ENCODE results near the gene CCDC172. TPM values are rescaled to one million over a fixed set of nuclear protein-coding genes. Genes with fewer than 3 reads are reported as not detected.
"Not testable (repeated sequence)": the region's sequence is repeated elsewhere in the genome, so short reads cannot be mapped to it uniquely, and the experiment has no call there.

CCDC172 gene
- total RNA-seq, 2 donors from 2014 or later, result not detected

DNA sequence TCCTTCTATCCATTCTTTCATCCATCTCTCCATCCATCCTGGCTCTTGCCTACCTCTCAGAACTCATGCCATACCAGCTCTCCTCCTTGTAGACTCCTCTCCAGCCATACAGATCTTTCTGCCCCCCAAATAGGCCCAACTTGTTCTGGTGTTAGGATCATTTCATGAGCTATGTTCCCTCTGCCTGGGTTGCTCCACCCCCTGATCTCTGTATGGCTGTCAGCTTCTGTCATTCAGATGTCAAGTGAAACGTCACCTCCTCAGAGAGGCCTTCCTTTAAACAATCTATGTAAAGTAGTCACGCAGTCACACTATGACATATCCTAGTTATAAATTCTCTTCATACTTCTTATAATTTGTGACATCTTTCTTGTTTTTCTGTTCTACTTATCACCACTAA is 61.1 kb downstream of the CCDC172 start:
- Mint-ChIP-seq H3K36me3 (ENCODE audit: low read depth) (no peaks in the 10 kb centered on the region), H3K4me1 (no peaks in the 10 kb centered on the region), H3K27ac (no peak overlapping the region), H3K27me3 (peaks cover 4% of the 10 kb centered on the region), H3K9me3 (no peaks in the 10 kb centered on the region), H3K4me3 (no peak overlapping the region)
- ATAC-seq (replicated peaks), result no peak

DNA sequence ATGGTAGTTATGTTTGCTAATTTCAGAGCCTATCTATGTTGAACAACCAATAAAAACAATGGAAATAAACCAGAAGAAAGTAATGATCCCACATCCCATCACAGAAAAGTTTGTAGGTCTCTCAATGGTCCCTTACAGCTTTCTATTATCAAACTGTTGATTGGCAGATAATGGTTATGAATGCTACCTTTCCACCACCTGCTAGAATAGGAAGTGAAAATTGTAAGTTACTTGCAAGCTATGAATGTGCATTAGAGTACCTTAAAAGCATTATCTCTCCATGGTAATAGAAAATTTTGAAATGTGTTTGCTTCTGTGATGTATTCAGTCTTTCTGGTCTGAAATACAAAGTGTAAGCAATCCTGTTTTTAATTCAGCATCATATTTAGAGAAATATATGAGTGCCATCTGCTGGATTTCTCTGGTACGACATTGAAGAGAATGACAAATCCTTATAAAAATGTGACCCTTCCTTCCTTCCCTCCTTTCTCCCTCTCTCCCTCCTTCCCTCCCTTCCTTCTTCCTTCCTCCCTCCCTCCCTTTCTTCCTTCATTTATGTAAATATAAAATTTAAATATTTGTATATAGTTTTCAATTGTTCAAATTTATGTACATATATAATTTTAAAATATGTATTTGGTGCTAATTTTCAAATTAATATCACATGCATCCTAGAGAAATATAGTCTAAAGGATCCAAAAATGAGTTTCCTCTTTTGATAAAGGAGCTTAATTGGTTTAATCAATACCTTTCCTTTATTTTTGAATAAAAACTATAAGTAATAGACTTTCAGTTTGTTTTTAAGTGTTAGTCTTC is 62.0 kb downstream of the CCDC172 start:
- Mint-ChIP-seq H3K9me3 (no peaks in the 10 kb centered on the region), H3K36me3 (ENCODE audit: low read depth) (no peaks in the 10 kb centered on the region), H3K4me1 (no peaks in the 10 kb centered on the region), H3K4me3 (no peak overlapping the region), H3K27me3 (peaks cover 6% of the 10 kb centered on the region), H3K27ac (no peak overlapping the region)
- ATAC-seq (replicated peaks), result no peak

DNA sequence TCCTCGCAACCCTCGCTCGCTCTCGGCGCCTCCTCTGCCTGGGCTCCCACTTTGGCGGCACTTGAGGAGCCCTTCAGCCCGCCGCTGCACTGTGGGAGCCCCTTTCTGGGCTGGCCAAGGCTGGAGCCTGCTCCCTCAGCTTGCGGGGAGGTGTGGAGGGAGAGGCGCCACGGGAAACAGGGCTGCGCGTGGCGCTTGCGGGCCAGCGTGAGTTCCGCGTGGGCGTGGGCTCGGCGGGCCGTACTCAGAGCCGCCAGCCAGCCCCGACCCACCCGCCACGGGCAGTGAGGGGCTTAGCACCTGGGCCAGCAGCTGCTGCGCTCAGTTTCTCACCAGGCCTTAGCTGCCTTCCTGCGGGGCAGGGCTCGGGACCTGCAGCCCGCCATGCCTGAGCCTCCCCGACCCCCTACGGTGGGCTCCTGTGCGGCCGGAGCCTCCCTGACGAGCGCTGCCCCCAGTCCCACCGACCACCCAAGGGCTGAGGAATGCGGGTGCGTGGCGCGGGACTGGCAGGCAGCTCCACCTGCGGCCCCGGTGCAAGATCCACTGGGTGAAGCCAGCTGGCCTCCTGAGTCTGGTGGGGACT is 69.1 kb downstream of the CCDC172 start:
- H3K4me1 Mint-ChIP-seq; H3K36me3 Mint-ChIP-seq (ENCODE audit: low read depth): not testable (repeated sequence)

DNA sequence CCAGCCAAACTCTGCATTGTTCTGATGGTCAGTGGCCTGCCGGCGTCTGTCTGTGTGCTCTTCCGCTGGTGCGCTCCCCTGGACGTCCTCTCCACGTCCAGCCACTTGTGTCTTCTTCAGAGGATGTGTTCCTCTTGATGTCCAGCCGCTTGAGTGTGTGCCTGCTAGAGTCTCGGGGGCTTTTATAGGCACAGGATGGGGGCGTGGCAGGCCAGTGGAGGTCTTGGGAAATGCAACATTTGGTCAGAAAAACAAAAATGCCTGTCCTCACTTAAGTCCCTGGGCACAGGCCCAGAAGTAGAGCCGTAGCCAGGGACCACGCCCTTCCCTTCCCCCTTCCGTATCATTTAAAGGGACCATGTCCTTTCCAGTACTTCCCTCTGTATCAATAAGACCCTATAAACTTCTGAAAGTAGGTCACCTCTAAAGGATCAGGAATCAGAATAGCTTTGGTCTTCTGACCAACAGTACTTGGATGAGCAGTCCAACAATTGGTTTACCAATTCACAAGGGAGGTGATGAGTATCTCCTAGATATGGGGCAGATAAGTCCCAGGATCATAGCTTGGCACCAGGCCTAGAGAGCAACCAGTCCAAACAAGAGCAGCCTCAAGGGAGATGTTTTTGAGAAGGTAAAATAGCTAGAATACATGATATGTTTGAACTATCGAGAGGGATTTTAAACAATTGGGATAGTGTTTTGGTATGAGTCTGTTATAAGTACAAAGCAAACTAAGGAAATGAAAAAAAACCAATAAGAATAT is 71.2 kb downstream of the CCDC172 start:
- no peak for ATAC-seq (replicated peaks)
- no peak overlapping the region for H3K4me3 Mint-ChIP-seq
- no peaks in the 10 kb centered on the region for H3K36me3 Mint-ChIP-seq (ENCODE audit: low read depth)
- peaks cover 13% of the 10 kb centered on the region for H3K27me3 Mint-ChIP-seq
- peaks cover 6% of the 10 kb centered on the region for H3K9me3 Mint-ChIP-seq
- H3K4me1 Mint-ChIP-seq, result no peaks in the 10 kb centered on the region
- no peak overlapping the region for H3K27ac Mint-ChIP-seq

More for the DNA sequence above, 69.1 kb downstream of the CCDC172 start:
- H3K4me3 Mint-ChIP-seq; H3K9me3 Mint-ChIP-seq; ATAC-seq (replicated peaks); H3K27ac Mint-ChIP-seq: not testable (repeated sequence)
- peaks cover 15% of the 10 kb centered on the region for H3K27me3 Mint-ChIP-seq

DNA sequence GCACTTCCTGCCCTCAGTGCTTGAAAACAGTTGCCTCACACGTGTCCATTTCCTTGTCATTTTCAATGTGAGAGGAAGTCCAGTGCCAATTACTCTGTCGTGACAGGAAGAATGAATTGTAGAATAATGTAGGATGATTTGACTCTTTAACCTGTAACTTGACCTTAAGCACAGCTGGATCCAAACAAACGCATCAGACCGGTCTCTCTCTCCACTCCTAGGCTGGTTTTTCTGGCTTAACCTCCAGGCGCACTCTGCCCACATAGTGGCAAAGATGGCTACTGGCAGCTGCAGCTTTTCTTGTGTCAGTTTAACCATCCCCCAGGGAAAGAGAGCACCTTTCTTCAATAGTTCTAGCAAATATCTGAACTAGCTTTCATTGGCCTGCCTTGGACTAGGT is 74.0 kb downstream of the CCDC172 start:
- H3K27ac Mint-ChIP-seq, result no peak overlapping the region
- no peaks in the 10 kb centered on the region for H3K4me1 Mint-ChIP-seq
- no peaks in the 10 kb centered on the region for H3K36me3 Mint-ChIP-seq (ENCODE audit: low read depth)

DNA sequence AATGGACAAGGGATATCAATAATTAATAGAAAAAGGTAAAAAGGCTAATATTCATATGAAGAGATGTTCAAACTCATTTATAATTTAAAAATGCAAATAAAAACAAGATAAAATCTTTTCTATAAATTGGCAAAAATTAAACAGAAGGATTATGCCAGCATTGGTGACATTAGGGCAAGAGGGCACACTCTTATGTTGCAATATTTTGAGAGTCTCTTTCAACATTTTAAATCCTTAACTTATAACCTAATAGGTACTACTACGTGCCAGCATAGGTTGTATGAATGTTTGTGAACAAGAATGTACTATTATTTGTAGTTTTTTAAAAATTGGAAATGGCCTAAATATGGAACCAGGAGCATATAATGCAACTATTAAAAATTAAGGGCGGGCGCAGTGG is 78.6 kb downstream of the CCDC172 start:
- peaks cover 7% of the 10 kb centered on the region for H3K27me3 Mint-ChIP-seq
- no peaks in the 10 kb centered on the region for H3K9me3 Mint-ChIP-seq
- no peaks in the 10 kb centered on the region for H3K36me3 Mint-ChIP-seq (ENCODE audit: low read depth)
- H3K4me3 Mint-ChIP-seq, result no peak overlapping the region
- no peak for ATAC-seq (replicated peaks)
- H3K27ac Mint-ChIP-seq, result no peak overlapping the region
- H3K4me1 Mint-ChIP-seq, result no peaks in the 10 kb centered on the region

More for the DNA sequence above, 74.0 kb downstream of the CCDC172 start:
- Mint-ChIP-seq H3K27me3 (peaks cover 4% of the 10 kb centered on the region), H3K9me3 (peaks cover 6% of the 10 kb centered on the region), H3K4me3 (no peak overlapping the region)
- no peak for ATAC-seq (replicated peaks)

DNA sequence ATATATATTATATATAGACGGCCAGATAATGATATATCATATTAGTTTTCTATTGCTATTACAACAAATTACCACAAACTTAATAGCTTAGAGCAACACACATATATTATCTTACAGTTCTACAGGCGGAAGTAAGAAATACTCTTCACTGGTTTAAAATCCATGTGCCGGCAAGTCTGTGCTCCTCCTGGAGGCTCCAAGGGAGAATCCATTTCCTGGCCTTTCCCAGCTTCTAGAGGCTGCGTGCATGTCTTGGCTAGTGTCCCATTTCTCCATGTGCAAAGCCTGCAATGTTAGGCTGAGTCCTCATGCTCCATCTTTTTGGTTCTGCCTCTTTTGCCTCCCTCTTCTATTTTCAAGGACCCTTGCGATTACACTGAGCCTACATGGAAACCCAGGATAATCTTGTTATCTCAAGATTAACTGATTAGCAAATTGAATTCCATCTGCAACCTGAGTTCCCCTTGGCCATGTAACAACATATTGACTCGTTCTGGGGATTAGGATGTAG is 79.5 kb downstream of the CCDC172 start:
- ATAC-seq (replicated peaks), result no peak
- no peaks in the 10 kb centered on the region for H3K36me3 Mint-ChIP-seq (ENCODE audit: low read depth)
- no peak overlapping the region for H3K27ac Mint-ChIP-seq
- peaks cover 7% of the 10 kb centered on the region for H3K27me3 Mint-ChIP-seq
- no peak overlapping the region for H3K4me3 Mint-ChIP-seq
- no peaks in the 10 kb centered on the region for H3K4me1 Mint-ChIP-seq
- no peaks in the 10 kb centered on the region for H3K9me3 Mint-ChIP-seq

DNA sequence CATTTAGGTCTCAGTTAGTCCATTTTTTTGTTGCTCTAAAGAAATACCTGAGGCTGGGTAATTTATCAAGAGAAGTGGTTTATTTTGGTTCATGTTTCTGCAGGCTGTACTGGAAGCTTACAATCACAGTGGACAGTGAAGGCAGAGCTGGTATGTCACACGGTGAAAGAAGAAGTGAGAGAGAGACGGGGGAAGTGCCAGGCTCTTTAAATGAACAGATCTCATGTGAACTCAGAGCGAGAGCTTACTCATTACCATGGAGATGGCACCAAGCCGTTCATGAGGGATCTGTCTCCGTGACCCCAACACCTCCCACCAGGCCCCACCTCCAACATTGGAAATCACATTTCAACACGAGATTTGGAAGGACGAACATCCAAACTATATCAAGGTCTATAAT is 84.5 kb downstream of the CCDC172 start:
- H3K27ac Mint-ChIP-seq, result no peak overlapping the region
- H3K4me3 Mint-ChIP-seq, result no peak overlapping the region
- peaks cover 11% of the 10 kb centered on the region for H3K27me3 Mint-ChIP-seq
- no peaks in the 10 kb centered on the region for H3K4me1 Mint-ChIP-seq
- no peak for ATAC-seq (replicated peaks)
- no peaks in the 10 kb centered on the region for H3K9me3 Mint-ChIP-seq
- H3K36me3 Mint-ChIP-seq (ENCODE audit: low read depth), result no peaks in the 10 kb centered on the region

DNA sequence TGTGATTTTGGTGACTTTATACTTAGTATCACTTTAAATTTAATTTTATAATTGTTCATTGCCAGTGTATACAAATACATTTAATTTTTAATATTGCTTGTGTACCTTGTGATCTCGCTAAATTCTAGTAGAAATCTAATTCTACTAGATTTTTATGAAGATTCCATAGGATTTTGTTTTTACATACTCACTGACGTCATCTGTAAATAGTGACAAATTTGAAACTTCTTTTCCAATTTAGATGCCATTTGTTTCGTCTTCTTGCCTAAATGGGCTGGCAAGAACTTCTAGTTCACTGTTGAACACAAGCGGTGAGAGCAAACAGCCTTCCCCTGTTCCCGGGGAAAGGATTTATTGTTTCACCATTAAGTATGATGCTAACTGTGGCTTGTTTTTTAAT is 86.1 kb downstream of the CCDC172 start:
- Mint-ChIP-seq H3K9me3 (no peaks in the 10 kb centered on the region), H3K27ac (no peak overlapping the region), H3K4me3 (no peak overlapping the region), H3K27me3 (peaks cover 8% of the 10 kb centered on the region), H3K4me1 (no peaks in the 10 kb centered on the region), H3K36me3 (ENCODE audit: low read depth) (no peaks in the 10 kb centered on the region)
- ATAC-seq (replicated peaks), result no peak

DNA sequence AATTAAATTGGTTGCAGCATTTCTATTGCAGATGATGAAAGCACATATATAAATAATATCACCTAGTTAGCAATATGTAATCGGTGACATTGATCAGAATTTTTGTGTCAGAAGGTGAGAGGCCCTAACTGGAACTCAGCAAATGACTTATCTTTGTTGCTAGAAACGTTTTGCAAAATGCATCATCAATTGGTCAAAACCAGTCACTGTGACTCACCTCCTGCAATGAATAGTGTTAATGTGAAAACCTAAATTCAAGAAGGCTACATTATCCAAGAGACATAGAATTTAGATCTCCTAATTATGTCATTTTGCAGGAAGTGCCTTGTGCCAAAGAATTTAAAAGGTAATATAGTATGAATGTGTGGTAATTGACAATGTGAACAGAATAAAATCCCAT is 93.6 kb downstream of the CCDC172 start:
- Mint-ChIP-seq H3K9me3 (peaks cover 4% of the 10 kb centered on the region), H3K27ac (no peak overlapping the region), H3K27me3 (no peaks in the 10 kb centered on the region), H3K36me3 (ENCODE audit: low read depth) (no peaks in the 10 kb centered on the region), H3K4me1 (no peaks in the 10 kb centered on the region), H3K4me3 (no peak overlapping the region)
- peak; percentile 75 for ATAC-seq (replicated peaks)

DNA sequence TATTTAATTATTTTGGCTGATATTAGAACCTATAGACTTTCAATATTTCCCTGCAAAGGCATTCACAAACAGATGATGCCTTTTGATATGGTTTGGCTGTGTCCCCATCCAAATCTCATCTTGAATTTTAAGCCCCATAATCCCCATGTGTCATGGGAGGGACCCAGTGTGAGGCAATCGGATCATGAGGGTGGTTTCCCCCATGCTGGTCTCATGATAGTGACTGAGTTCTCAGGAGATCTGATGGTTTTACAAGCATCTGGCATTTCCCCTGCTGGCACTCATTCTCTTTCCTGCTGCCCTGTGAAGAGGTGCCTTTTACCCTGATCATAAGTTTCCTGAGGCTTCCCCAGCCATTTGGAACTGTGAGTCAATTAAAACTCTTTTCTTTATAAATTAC is 94.1 kb downstream of the CCDC172 start:
- Mint-ChIP-seq H3K4me3 (no peak overlapping the region), H3K4me1 (no peaks in the 10 kb centered on the region), H3K27ac (no peak overlapping the region), H3K36me3 (ENCODE audit: low read depth) (no peaks in the 10 kb centered on the region), H3K9me3 (peaks cover 4% of the 10 kb centered on the region), H3K27me3 (peaks cover 3% of the 10 kb centered on the region)
- peak; percentile 28 for ATAC-seq (replicated peaks)

DNA sequence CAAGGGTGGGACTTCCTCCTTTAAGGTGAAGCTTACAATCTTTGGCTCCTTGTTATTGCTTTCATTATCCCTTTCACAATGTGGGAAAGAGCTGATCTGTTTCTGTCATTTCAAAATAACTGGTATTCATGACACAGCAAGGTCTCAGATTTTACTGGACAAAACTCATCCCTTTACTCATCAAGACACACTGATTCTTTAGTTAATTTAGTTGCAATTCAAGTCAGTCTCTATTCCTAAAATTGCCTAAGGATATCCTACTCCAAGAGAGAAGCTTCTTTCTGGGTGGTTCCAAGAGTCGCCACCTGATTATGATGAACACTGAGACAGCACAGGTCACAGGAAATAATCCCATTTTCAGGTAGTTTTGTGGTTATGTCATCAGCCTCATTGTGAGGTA is 97.6 kb downstream of the CCDC172 start:
- no peak for ATAC-seq (replicated peaks)
- H3K27ac Mint-ChIP-seq, result no peak overlapping the region
- no peak overlapping the region for H3K4me3 Mint-ChIP-seq
- H3K27me3 Mint-ChIP-seq, result peaks cover 8% of the 10 kb centered on the region
- no peaks in the 10 kb centered on the region for H3K9me3 Mint-ChIP-seq
- no peaks in the 10 kb centered on the region for H3K4me1 Mint-ChIP-seq
- no peaks in the 10 kb centered on the region for H3K36me3 Mint-ChIP-seq (ENCODE audit: low read depth)

DNA sequence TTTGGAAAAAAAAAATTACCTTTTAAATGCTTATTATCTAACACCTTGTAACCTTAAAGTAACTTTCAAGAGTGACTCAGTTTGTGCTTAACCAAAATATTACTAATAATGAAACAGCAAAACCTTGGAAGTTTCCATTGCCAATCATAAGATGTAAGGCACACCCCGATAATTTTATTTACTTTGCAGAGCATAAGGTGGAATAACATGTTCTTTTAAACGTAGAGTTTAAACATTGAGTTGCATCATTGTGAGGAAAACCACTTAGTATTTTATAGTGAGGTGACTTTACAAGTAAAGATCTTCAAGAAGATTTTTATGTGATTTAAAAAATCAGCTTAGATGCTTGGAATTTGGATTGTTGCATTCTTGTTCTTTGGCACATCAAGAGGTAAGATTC is 103.4 kb downstream of the CCDC172 start, which contains the start of gene PNLIPRP3:
Gene PNLIPRP3 (plus strand): TSS at position 177 of the 400 bp plus-strand sequence. CDS start 166 bp downstream, at position 343.
- Mint-ChIP-seq H3K27ac (no peak within 1 kb of the TSS), H3K36me3 (ENCODE audit: low read depth) (no peaks in the 10 kb centered on the region), H3K27me3 (peaks cover 8% of the 10 kb centered on the region), H3K4me3 (no peak within 1 kb of the TSS), H3K9me3 (no peaks in the 10 kb centered on the region), H3K4me1 (no peaks in the 10 kb centered on the region)
- ATAC-seq (replicated peaks), result no peak

DNA sequence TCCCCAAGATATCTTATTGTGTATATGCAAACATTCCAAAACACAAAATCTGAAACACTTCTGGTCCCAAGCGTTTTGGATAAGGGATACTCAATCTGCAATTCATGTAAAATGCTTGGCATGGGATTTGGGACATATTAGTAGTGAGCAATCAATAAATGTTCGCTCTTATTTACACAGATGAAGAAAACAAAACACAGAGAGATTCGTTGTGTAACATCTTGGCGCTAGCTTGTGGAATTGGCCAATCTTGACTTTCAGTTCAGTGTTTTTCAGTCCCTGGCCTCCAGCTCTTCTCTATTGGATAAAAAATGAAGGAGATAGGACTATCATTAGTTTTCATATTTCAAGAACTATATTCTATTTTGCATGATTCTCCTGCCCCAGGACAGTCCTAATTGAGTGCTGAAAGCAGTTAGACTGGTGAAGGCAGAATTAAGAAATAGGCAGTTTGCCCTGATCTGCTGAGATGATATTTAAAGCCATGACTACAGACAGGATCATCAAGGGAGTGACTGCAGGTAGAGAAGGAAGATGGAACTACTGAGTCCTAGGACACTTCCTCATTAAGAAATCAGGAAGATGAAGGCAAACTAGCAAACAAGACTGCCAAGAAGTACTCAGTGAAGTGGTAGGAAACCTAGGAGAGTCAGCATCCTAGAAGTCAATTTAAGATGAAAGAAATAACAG is 105.2 kb downstream of the CCDC172 start:
- Mint-ChIP-seq H3K27ac (no peak overlapping the region), H3K4me1 (no peaks in the 10 kb centered on the region), H3K9me3 (no peaks in the 10 kb centered on the region), H3K36me3 (ENCODE audit: low read depth) (no peaks in the 10 kb centered on the region), H3K27me3 (peaks cover 4% of the 10 kb centered on the region), H3K4me3 (no peak overlapping the region)
- no peak for ATAC-seq (replicated peaks)

Data from activated T-helper 17 cell treated with anti-CD3 and anti-CD28 coated beads, Interleukin-2, amount 50 U/mL, for 72 hours (primary cell).